GM19099 (cell line): Measurements from ENCODE around the gene MAP3K14.

ENCODE experiments used
- POLR2A ChIP-seq: IDR thresholded peaks from 3 replicates; pipeline ENCODE4 v1.6.1; 2011; ENCODE audit warnings: low read depth; ENCODE audit not compliant: insufficient read length; ENCODE audit errors: extremely low read depth

MAP3K14 gene

DNA sequence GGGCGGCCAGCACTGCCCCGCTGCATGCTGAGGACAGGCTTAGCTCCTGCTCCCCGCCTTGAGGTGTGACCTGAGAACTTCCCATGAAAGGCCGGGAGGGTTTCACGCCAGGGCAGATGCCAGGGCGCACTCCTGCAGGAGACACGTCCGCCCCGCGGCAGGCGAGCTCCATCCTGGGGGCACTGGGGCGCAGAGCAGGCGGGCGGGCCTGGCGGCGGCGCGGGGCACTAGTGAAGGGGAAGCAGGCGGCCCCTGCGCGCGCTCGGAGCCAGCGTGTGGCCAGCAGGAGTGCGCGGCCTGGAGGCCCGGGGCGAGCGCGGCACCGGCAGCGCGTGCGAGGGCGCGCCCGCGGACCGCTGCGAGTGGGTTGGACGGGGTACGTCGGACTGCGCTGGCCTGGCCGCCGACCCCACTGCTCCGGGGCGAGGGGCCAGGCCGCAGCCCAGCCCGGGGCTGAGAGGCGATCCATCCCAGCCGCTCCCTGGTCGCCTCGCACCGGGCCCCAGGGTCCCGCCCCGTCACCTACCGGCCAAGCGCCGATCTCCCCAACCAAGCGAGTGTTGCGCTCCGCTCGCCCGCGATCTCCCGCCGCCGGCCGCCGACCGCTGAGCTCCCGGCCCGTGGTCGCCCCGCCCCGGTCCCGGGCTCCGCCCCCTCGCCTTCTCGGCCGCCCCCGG lies at the start of gene MAP3K14:
MAP3K14 (minus strand) TSS at position 587 of the 677 bp plus-strand sequence. CDS start 26,275 bp downstream, outside the sequence.
- peak; percentile 91 for TF ChIP-seq POLR2A

DNA sequence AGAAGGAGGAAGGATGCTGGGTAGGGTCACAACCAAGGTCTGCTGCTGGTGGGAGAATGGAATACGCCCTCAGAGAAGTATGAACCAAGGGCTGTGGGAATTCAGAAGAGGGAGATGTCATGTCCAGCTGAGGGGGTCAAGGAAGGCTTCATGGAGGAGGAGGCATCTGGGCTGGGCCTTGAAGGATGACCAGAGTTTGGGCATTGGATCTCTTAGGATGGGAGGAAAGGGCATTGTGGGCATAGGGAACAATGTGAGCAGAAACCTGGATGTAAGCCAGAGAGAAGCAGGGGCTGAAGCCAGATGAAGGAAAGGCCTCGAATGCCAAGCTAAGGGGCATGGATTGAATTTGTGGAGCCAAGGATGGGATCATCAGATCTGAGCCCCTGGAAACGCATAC lies 49.2 kb upstream of the MAP3K14 start:
- no peak for TF ChIP-seq POLR2A

DNA sequence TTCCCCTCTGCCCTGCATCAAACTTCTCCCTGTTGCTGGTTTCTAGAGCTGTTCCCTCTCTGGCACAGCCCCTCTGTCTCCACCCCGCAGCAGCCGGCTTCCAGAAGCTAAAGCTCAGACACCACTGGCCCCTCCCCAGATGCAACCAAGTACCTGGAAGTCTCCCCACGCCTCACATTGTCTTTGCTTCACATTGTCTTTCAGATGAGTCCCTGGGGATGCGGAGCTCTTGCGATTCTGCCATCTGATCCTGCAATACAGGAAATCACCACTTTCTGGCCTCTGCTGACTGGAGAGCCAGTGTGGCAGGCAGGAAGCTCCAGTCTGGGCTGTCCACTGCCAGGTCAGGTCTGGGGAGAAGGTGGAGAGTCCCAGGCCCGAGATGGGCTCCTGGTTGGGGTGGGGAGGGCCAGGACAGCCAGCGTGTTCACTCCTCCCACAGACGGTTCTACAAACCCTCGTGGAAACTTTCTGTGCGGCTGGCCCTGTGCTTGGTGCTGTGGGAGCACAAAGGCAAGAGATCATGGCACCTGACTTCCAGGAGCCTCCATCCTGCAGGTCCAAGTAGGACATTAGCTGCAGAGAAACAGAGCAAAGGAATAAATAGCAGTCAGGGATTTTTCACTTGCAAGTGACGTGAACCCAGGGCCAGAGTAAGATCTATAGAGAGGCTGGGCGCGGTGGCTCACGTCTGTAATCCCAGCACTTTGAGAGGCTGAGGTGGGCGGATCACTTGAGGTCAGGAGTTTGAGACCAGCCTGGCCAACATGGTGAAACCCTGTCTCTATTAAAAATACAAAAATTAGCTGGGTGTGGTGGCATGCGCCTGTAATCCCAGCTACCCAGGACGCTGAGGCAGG lies 47.9 kb upstream of the MAP3K14 start:
- TF ChIP-seq POLR2A = no peak

DNA sequence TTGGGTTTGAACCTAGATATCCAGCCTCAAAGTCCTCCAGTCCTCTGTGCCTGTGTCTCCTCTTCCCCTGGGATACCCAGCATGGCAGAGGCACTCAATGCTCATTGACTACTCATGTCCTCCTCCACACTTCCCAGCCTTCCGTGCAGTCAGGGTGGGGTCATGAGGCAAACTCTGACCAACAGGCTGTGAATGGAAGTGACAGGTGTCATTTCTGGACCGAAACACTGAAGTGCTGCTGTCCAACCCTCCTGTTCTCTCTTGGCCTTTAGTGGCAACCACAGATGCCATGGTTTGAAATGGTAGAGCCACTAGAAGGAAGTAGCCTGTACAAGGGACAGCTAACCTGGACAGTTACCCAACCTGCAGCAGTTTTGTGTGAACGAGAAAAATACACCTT lies 46.7 kb upstream of the MAP3K14 start:
- TF ChIP-seq POLR2A = no peak

DNA sequence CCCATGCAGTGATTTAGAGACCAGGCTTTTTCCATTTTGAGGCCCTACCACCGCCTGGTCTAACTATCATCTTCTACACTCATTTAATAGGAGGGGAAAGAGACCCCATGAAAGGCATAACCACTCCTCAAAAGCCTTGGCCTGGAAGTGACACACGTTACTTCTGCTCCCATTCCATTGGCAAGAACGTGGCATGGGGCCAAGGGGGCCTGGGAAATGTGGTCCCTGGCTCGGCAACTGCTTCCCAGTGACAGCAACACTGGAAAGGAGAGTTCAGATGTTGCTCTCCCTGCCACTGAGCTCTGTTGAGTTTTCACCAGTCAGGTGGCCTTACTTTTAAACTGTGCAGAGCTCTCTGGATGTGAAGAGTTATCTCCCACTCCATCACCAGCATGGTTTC lies 45.2 kb upstream of the MAP3K14 start:
- TF ChIP-seq POLR2A = no peak

DNA sequence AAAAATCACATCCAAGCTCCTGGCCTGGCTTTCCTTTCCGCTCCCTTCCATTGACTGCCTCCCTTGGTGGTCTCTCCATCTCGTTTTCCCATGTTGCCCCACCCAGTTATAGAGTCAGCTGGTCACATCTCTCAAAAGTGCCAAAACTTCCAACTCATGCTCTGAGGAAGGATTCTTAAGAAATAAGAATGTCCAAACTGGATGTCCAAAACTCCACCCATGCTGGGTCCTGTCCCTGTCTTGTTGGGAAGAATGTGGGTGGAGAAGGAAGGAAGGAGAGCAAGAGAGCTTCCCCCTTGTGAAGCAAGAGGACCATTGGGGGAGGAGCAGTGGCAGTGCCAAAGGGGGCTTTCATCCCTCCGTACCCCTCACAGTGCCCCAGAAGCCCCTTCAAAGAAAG lies 44.6 kb upstream of the MAP3K14 start:
- TF ChIP-seq POLR2A = no peak

DNA sequence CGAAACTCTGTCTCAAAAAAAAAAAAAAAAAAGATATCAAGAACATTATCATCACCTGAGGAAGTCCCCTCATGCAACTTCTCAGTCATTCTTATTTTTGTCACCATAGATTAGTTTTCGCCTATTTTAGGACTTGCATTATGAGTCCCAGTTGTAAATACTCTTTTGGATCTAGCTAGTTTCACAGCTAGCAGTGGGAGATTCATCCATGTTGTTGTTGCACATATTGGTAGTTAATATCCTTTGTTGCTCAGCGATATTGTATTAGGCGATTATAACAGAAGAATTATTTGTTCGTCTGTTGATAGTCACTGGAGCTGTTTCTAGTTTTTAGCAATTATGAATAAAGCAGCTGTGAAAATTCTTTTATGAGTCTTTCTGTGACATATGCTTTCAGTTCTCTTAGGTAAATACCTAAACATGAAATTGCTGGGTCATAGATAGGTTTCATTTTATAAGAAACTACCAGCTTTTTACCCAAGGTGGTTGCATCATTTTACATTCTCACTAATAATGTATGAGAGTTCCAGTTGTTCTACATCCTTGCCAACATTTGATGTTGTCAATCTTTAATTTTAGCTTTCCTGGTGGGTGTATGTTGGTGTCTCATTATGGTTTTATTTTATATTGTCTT lies 40.7 kb upstream of the MAP3K14 start:
- TF ChIP-seq POLR2A = no peak

DNA sequence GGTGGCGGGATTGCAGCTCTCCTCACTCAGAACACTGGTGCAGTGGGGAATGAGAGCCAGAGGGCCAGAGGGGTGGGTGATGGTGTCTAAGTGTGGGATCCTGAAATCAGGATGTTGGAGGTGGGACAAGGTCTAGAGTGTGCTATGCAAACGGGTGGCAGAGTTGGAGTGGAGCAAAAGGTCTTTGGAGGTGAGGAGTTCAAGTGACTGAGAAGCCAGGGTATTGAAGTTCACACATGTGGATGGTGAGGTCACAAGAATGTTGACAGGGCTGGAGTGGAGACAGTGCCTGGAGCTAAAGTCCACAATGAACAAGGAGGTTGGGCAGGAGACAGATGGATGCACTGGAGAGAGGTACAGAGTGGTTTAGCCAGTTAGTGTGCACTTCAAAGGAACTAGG lies 38.3 kb upstream of the MAP3K14 start:
- no peak for TF ChIP-seq POLR2A

DNA sequence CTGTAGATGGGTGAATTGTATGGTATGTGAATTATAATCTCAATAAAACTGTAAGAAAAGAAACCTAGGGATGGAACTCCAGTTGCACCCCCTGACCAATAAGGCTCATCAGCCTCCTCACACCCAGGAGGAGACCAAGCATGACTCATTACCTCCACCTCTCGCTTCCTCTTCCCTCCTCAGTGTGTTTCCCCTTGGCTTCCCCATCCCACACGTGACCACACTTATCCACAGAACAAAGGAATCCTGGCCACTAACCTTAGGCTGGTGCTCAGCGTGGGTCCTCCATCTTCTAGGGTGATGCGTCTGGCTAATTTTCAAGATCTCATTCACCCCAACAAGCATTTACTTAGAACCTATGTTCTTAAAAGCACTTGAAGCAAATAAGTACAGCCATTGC lies 36.2 kb upstream of the MAP3K14 start:
- TF ChIP-seq POLR2A = no peak

DNA sequence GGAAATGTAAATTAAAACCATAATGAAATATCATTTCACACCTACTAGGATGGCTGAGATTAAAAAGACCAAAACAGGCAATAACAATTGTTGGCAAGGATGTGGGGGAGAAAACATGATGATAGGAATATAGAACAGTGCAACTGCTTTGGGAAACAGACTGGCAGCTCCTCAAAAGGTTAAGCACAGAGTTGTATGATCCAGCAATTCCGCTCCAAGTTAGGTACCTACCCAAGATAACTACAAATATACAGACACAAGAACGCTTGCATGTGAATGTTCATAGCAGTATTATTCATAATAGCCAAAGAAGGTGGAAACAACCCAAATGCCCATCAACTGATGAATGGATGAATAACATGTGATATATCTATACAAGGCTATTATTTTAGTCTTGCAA lies 35.0 kb upstream of the MAP3K14 start:
- TF ChIP-seq POLR2A = no peak

DNA sequence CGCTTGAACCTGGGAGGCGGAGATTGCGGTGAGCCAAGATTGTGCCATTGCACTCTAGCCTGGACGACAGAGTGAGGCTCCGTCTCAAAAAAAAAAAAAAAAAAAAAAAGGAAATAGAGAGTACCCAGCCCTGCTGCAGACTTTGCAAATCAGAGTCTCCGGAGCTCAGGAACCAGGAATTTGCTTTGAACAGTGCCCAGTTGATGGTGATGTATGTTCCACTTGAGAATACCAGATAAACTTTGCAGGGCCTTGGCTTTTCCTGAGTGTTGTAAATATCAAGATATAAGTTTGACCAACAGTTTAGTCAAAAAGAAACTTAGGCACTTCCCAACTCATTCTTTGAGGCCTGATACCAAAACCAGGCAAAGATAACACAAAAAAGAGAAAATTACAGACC lies 30.6 kb upstream of the MAP3K14 start:
- TF ChIP-seq POLR2A = no peak

DNA sequence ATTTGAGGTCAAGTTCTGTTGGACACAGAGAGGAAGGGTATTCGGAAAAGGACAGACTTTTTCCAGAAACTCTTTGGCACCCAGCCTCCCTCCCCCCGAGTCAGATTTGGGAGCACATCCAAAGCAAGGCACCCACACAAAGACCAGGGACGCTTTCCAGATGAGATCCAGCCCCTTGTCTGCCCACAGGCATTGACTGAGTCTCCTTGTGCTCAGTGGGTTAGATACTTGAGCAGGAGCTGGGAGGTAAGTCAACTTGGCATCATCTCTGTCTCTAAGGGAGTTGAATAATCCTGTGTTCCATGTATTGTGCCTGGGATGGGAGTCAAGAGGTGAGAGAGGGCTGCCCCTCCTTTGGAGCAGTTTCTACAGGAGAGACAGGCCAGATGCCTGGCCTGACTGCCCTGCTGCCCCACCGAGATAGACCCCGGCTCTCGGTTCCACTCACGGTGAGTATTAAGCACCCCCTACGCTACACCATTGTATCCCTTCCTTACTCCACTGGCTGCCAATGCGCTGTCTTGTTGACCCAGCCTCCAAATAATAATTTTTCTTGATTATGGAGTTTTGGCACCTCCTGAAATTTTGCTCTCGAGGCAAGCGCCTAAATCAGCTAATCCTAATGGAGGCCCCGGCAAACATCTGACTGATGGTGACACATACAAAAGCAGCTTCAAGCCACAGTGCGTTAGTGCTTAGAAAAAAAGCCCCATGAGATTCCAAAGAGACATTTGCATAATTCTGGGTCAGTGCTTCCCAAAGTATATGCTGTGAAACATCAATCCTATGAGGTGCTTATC lies 29.6 kb upstream of the MAP3K14 start:
- no peak for TF ChIP-seq POLR2A

DNA sequence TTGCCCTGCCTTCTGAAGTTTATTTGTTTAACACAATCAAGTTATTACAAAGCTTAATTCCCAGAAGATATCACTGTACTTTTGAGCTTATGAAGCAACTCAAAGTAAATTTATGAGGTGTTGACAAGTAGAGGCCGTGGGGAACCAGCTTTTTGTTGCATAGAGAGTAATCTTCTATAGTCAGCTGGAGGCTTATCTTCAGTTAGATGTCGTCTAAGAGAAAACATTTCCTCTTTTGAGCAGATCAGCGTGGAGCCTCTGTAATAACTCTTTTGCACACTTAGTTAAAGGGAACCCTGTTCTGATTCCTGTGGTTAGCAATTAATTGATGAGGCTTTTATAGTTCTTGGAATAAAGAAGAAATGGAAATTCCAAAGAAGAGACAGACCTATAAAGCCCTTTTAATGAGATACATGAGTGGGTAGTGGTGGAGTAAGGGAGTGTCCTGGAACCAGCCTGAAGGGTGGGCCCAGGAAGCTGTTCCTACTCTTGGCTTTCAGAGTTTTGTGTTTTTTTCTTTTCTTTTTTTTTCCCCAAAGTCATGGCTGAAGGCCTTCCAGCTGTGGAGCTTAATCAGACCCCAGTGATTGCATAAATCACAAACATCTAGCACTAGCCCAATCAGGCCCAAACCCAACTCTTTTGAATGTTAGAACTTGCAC lies 28.9 kb upstream of the MAP3K14 start:
- no peak for TF ChIP-seq POLR2A

DNA sequence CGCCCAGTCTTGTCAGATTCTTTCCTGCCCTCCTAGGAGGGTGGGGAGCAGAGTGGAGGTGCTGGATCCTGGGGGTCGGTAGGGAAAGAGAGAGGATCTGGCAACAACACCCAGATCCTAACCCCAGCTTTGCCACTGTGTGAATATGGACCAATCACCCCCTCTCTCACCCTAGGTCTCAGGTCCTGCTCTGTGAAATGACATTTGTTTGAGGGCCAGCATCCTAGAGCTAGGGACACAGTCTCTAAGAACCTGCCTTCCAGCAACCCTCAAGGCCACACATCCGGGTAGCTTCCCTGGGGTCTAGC lies 28.4 kb upstream of the MAP3K14 start:
- TF ChIP-seq POLR2A = no peak

DNA sequence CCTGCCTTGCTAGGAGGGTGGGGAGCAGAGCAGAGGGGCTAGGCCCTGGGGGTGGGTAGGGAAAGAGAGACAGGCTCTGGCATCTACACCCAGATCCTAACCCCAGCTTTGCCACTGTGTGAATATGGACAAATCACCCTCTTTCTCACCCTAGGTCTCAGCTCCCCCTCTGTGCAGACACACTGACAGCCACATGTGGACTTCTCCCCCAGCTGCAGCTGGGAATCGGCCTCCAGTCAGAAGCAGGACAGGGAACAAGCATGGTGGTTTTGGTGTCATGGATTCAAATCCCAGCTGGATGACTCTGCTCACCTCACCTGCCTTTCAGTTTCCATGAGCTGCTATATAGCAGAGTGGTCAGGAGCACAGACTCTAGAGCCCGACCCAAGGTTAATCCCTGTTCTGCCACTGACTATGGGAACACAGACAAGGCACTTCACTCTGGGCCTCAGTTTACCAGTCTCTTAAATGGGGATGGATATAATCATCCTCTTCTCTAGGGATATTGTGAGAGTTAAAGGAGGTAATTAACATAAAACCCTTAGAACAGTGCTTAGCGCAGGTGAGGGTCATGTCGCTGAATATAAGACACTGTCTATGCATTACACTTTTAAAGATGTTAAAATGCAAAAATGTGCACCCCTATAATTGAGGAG lies 26.2 kb upstream of the MAP3K14 start:
- no peak for TF ChIP-seq POLR2A

DNA sequence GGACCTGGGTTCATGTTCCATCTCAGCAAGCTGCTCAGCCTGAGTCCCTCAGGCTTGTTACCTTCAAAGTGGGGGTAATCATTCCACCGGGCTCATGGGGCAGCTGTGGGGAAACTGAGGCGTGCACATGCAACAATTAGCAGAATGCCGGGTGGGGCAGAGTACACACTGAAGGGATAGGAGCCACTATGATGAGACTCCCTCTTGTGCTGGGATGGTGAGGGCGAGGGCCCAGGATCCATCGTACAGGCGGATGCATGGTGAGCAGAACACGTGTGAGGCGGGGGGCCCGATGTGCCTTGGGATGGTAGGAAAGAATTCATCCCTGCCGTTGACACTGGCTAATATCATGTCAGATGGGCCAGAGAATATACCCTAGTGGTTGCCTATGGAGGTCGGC lies 25.5 kb upstream of the MAP3K14 start:
- no peak for TF ChIP-seq POLR2A
